Ovary (tissue), 10 donors: ENCODE results near the gene NACAD. TPM values are rescaled to one million over a fixed set of nuclear protein-coding genes. Genes with fewer than 3 reads are reported as not detected.

Experiments
- DNase-seq, 5 donors: peaks; one replicate each; pipeline ENCODE4 v3.0.0-alpha.2; 2019 to 2020
- H3K27ac ChIP-seq, 2 donors: fragments of 200-600 bp; one replicate each; pipeline versions ENCODE4 v1.5.1 to v1.8.0; 2019 to 2022
- H3K27me3 ChIP-seq: fragments of 200-600 bp; one replicate; pipeline ENCODE4 v1.8.0; 2022
- H3K36me3 ChIP-seq: fragments of 200-600 bp; sonication (generic); one replicate; pipeline ENCODE4 v1.5.1; 2019
- H3K4me1 ChIP-seq: one replicate; pipeline ENCODE4 v1.8.1; 2013; ENCODE audit warnings: mild to moderate bottlenecking, moderate library complexity; ENCODE audit not compliant: insufficient read depth
- H3K4me3 ChIP-seq: fragments of 200-600 bp; sonication (generic); one replicate; pipeline ENCODE4 v1.5.1; 2017
- H3K9me3 ChIP-seq, 2 donors: fragments of 200-600 bp in 1 of 2; sonication (generic) in 1 of 2; one replicate each; pipeline versions ENCODE4 v1.5.1 to v1.8.1; 2013 to 2019; ENCODE audit warnings: mild to moderate bottlenecking in 1 of 2, moderate library complexity in 1 of 2
- CTCF ChIP-seq, 3 donors: fragments of 450-650 bp in 2 of 3; fragments of 200-600 bp in 1 of 3; IDR thresholded peaks; one replicate each; pipeline versions ENCODE4 v1.5.1 to v1.8.0; 2016 to 2022; ENCODE audit warnings: antibody characterized with exemption in 3 of 3, mild to moderate bottlenecking in 1 of 3
- EP300 ChIP-seq: sonication (generic); formaldehyde crosslinking; IDR thresholded peaks from one replicate; pipeline ENCODE4 v1.6.1; 2017; ENCODE audit warnings: antibody characterized with exemption
- POLR2A ChIP-seq: fragments of 450-650 bp; IDR thresholded peaks from one replicate; pipeline ENCODE4 v1.6.1; 2017; ENCODE audit warnings: antibody characterized with exemption, mild to moderate bottlenecking, moderate library complexity
- WGBS, 3 donors: extraction: QIAGEN DNeasy Blood & Tissue Kit in 1 of 3; methylation state at CpG; one replicate each; pipeline versions ENCODE4 v1.1.5 to v1.1.7; 2013 to 2017; 5-methylcytosine and 5-hydroxymethylcytosine counted together
- intact Hi-C, 4 donors: fragments of 100-400 bp; cut with DNase I; formaldehyde crosslinking; loops; one replicate each; pipeline versions ENCODE4 v1.11.0 to v1.15.1; 2022 to 2023
- long read RNA-seq, 3 donors: library from polyadenylated mRNA in 2 of 3; unstranded in 2 of 3; transcript quantifications; one replicate each; pipeline ENCODE4 v2.0.0 and lab custom pipeline, GENCODE V29; 2021 to 2026
- polyA plus RNA-seq, 2 donors: library from polyadenylated mRNA; stranded (reverse); fragments of 200-250 nt in 1 of 2; fragments of 350-450 nt in 1 of 2; fragmentation: Illumina TruSeq in 1 of 2; extraction: RNeasy Lipid Tissue Mini Kit (QIAGEN cat#74804) in 1 of 2; gene quantifications; one replicate each; pipeline ENCODE4 v1.2.3, GENCODE V29; 2013 to 2014
- total RNA-seq, 7 donors: library from RNA; depleted of rRNA in 2 of 7; stranded (reverse); fragments of >200 nt in 2 of 7; fragmentation: NEBNext Ultra II Directional in 3 of 7; extraction: Animal tissue kit (Norgen Biotek cat#: 25700) in 3 of 7; gene quantifications; one replicate each; pipeline versions ENCODE4 v1.1.0 to v1.2.4, GENCODE V29; 2016 to 2023
- donor health status: DM: no; HTN: no; CAD: no; lungs with moderate emphysema.
- donor health status: DM: no; HTN: no; CAD: no.
- donor health status: Bipolar disorder and iron deficiency.
- donor health status: DM: yes; HTN: yes; CAD: no.
- donor health status: DM: no; HTN: no; CAD: no.
- donor health status: DM: yes; HTN: yes; CAD: no.

Gene NACAD
- total RNA-seq: 10 to 100 TPM in 5 of 7 donors, 1 to 10 TPM in 2; 5.1 to 24.1 (median 18.8) TPM
- 1 to 10 TPM; 4.1 to 8.1 TPM for polyA plus RNA-seq
- long read RNA-seq, donor 1, partial matches to known transcripts: 40 of 43 reads
- long read RNA-seq, donor 1, other reads (novel, unspliced or antisense): 3 of 43 reads
- long read RNA-seq, donor 2: 0 reads
- long read RNA-seq, donor 3, partial matches to known transcripts: 18 of 23 reads
- long read RNA-seq, donor 3, other reads (novel, unspliced or antisense): 5 of 23 reads

DNA sequence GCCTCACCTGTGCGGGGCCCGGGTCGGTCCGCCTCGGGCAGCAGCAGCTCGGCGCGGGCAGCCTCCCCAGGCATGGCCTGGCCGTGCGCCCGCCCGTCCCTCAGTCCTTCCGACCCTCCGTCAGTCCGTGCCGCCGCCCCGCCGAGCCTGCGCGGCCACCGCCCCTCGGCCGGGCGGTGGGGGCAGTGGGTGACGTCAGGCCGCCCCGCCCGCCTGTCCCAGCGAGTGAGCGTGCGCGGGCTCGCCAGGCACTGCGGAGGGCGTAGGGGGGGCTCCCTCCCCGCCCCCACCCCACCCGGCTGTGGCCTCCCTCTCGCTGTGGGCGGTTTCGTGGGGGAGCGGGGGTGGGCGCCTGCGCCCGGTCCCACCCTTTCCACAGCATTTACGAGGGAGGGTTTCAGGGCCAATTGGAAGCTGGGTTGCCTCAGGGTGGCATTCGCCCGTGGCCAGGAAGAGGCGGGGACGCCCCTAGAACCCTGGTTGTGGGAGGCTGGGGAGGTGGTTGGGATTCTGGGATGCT is at the start of gene NACAD:
Gene NACAD, minus strand, starts transcription at position 149 of the 520 bp plus-strand sequence. Its CDS starts 75 bp downstream, at position 74.
- WGBS, 3 donors: 0 to 1% (median 0%) methylated on average over 10 to 50 of the region's 50 CpGs
- Histone ChIP-seq H3K36me3 (no peaks in the 10 kb centered on the region), H3K27me3 (no peaks in the 10 kb centered on the region), H3K9me3 (no peaks in the 10 kb centered on the region), H3K4me1 (peaks cover 6% of the 10 kb centered on the region), H3K4me3 (peak within 1 kb of the TSS; percentile 51), H3K27ac (peak within 1 kb of the TSS; percentile 70 to 88)
- DNase-seq: peak; percentile 71 to 83 (median 79)
- TF ChIP-seq POLR2A (peak; percentile 39), EP300 (no peak), CTCF (IDR thresholded peaks at IDR 0.05) (no peak)
- intact Hi-C loops: no loop called here

DNA sequence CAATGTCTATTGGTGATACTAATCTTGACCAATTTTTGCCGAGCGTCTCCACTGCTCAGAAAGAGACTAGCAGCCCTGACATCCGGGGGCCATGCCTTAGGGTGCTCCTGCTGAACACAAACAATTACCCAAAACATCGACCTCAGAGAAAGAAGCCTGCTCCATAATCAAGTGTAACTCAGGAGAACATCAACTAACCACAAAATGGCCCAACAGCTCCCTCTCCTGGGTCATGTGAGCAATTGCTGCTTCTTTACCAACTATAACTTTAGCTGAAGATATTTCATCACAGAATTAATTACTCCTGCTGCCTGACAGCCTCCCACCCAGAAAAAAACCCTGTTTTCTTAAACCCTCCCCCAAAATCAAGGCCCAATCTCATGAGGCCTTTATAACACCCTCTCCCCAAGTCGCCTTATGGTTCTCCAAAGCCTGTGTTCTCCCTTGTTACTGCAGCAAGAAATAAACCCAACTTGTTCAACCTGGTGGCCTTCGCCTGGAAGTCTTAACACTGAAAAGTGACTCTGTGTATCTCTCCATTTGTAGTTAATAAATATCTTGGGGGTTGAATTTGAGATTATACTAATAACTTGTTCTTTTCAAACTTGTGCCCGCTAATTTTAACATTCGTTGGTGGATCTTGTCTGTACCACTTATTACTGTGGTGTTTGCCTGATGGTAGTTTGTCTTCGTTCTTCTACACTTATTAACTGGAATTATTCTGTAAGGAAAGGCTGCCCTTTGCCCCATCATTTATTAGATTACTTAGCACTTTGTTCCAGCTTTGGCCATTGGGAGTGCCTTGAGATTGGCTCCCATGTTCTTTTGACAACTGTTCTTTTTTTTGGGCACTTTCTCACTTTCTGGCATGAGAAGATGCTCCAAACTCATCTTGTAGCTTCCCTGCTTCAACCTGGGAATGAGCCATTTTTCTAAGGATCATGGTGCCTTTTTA is 47.6 kb upstream of the NACAD start:
- WGBS, 3 donors: 38 to 39% (median 38%) methylated on average over 9 of the region's 9 CpGs
- Histone ChIP-seq H3K36me3 (no peaks in the 10 kb centered on the region), H3K27me3 (no peaks in the 10 kb centered on the region), H3K4me3 (no peak overlapping the region), H3K9me3 (no peaks in the 10 kb centered on the region), H3K4me1 (no peaks in the 10 kb centered on the region), H3K27ac (no peak overlapping the region)
- peak; percentile 43 to 72 (median 51) for DNase-seq
- intact Hi-C loops: loop anchor here in 3 of 4 donors (5.0 to 10.0 kb wide), 4 partner anchors 279 to 892 kb away; no protein-coding TSS in a partner anchor
- TF ChIP-seq EP300 (no peak), POLR2A (no peak), CTCF (IDR thresholded peaks at IDR 0.05) (peak; percentile 33 to 71 (median 66))

DNA sequence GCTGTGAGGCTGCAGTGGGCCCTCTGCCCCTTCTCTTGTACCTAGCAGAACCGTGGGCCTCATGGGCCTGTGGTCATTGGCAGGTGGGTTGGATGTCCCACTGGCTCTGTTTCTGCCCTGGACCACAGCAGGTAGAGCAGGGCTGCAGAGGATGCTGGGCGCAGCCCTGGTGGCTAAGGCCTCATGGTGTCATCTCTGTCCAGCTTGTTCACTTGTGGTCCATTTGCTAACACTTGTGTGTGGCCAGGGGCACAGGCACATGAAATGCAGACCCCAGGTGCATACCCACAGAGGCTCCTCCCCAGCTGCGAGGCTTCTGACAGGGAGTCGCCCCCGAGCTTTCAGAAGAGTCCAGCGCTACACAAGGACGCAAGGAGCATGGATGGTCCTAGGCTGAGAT is 45.1 kb upstream of the NACAD start:
- peak in 1 of 5 donors; percentile 9 for DNase-seq
- H3K9me3 ChIP-seq: no peaks in the 10 kb centered on the region
- no peaks in the 10 kb centered on the region for H3K4me1 ChIP-seq
- intact Hi-C loops: loop anchor here in 2 of 4 donors (2.0 to 10.0 kb wide), 4 partner anchors 277 to 889 kb away; no protein-coding TSS in a partner anchor
- H3K27me3 ChIP-seq: no peaks in the 10 kb centered on the region
- H3K27ac ChIP-seq: no peak overlapping the region
- H3K36me3 ChIP-seq: no peaks in the 10 kb centered on the region
- 88 to 98% (median 91%) methylated on average over 7 of the region's 7 CpGs for whole genome bisulfite sequencing, 3 donors
- H3K4me3 ChIP-seq: no peak overlapping the region
- TF ChIP-seq EP300: no peak

DNA sequence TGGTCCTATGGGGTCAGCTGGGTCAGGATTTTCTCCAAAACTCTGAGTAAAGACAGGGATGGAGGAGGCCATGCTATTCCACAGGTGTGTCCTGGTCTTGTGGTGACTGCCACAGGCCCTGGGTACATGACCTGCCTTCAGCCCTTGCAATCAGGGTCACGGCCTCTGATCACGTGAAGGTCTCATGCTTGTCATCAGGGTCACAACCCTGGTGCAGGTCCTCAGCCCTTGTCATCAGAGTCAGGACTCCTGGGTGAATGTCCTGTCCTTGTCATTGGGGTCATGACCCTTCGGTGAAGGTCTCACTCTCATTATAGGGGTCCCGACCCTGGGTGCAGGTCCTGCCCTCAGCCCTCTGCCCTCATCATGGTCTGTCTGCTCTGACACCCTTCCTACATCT is 44.6 kb upstream of the NACAD start:
- Histone ChIP-seq H3K4me1 (no peaks in the 10 kb centered on the region), H3K27me3 (no peaks in the 10 kb centered on the region), H3K9me3 (no peaks in the 10 kb centered on the region), H3K36me3 (no peaks in the 10 kb centered on the region), H3K27ac (no peak overlapping the region), H3K4me3 (no peak overlapping the region)
- WGBS, 3 donors: 88 to 91% (median 88%) methylated on average over 4 of the region's 4 CpGs
- intact Hi-C loops: loop anchor here in 2 of 4 donors (5.0 to 10.0 kb wide), 3 partner anchors 276 to 889 kb away; no protein-coding TSS in a partner anchor
- no peak for TF ChIP-seq EP300
- no peak for TF ChIP-seq CTCF (IDR thresholded peaks at IDR 0.05)
- no peak for TF ChIP-seq POLR2A
- peak in 1 of 5 donors; percentile 3 for DNase-seq
